Measurements from ENCODE around the gene ZNF724.
"Not testable (repeated sequence)": the region's sequence is repeated elsewhere in the genome, so short reads cannot be mapped to it uniquely, and the experiment has no call there.

Gene ZNF724

GRCh38 chr19:23249911-23250649 lies at the start of gene ZNF724:
ZNF724 (minus strand) TSS chr19:23250394; CDS start chr19:23250242, 152 bp downstream.
- H3K4me3 ChIP-seq (ENCODE audit: severe bottlenecking): peak within 1 kb of the TSS; percentile 63
- TF ChIP-seq CTCF (IDR thresholded peaks at IDR 0.05; ENCODE audit: poor library complexity, severe bottlenecking): no peak
- H3K36me3 ChIP-seq (ENCODE audit: low read depth): peaks cover 36% of the 10 kb centered on the region
- peak; percentile 99 for ATAC-seq (ENCODE audit: low read depth)
- H3K9me3 ChIP-seq (ENCODE audit: severe bottlenecking): no peaks in the 10 kb centered on the region
- DNase-seq (ENCODE audit: low spot score): peak; percentile 93
- H3K27ac ChIP-seq (ENCODE audit: poor library complexity, severe bottlenecking): peak within 1 kb of the TSS; percentile 74
- H3K4me1 ChIP-seq (ENCODE audit: insufficient read depth, poor library complexity, severe bottlenecking): peaks cover 3% of the 10 kb centered on the region
- H3K27me3 ChIP-seq (ENCODE audit: insufficient read depth, poor library complexity, severe bottlenecking): no peaks in the 10 kb centered on the region

GRCh38 chr19:23294141-23294540 lies 43.9 kb upstream of the ZNF724 start:
- H3K9me3 ChIP-seq (ENCODE audit: severe bottlenecking): no peaks in the 10 kb centered on the region
- DNase-seq (ENCODE audit: low spot score) (no peak), ATAC-seq (ENCODE audit: low read depth) (no peak)
- H3K36me3 ChIP-seq (ENCODE audit: low read depth): no peaks in the 10 kb centered on the region
- TF ChIP-seq CTCF (IDR thresholded peaks at IDR 0.05; ENCODE audit: poor library complexity, severe bottlenecking): no peak
- H3K4me3 ChIP-seq (ENCODE audit: severe bottlenecking): no peak overlapping the region
- H3K27ac ChIP-seq (ENCODE audit: poor library complexity, severe bottlenecking): no peak overlapping the region
- H3K4me1 ChIP-seq (ENCODE audit: insufficient read depth, poor library complexity, severe bottlenecking): no peaks in the 10 kb centered on the region
- no peaks in the 10 kb centered on the region for H3K27me3 ChIP-seq (ENCODE audit: insufficient read depth, poor library complexity, severe bottlenecking)

DNA sequence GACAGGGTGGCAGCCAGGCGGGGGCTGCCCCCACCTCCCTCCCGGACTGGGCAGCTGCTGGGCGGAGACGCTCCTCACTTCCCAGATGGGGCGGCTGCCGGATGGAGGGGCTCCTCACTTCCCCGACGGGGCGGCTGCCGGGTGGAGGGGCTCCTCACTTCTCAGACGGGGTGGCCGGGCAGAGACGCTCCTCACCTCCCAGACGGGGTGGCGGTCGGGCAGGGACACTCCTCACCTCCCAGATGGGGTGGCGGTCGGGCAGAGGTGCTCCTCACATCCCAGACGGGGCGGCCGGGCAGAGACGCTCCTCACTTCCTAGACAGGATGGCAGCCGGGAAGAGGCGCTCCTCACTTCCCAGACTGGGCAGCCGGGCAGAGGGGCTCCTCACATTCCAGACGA lies 39.8 kb upstream of the ZNF724 start:
- not testable (repeated sequence) for H3K27me3 ChIP-seq (ENCODE audit: insufficient read depth, poor library complexity, severe bottlenecking); H3K4me3 ChIP-seq (ENCODE audit: severe bottlenecking); H3K36me3 ChIP-seq (ENCODE audit: low read depth); H3K9me3 ChIP-seq (ENCODE audit: severe bottlenecking); ATAC-seq (ENCODE audit: low read depth); H3K4me1 ChIP-seq (ENCODE audit: insufficient read depth, poor library complexity, severe bottlenecking); H3K27ac ChIP-seq (ENCODE audit: poor library complexity, severe bottlenecking); DNase-seq (ENCODE audit: low spot score)

DNA sequence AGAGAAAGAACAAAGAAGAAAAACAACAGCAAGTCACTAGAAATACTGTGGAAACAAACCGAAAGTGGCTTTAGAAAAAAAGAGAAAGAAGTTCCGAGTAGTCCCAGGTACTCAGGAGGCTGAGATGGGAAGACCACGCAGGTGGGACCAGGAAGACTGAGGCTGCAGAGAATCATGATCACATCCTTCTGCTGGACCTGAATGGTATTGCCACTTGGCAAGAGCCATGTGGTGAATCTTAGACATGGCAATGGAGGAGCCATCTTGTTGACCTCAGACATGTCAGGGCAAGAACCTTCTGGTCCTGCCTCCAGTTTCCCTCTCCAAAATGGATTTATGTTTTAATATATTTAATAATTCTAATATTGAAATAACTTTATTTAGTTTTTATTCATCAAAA lies 37.4 kb upstream of the ZNF724 start:
- Histone ChIP-seq H3K27me3 (ENCODE audit: insufficient read depth, poor library complexity, severe bottlenecking) (no peaks in the 10 kb centered on the region), H3K4me1 (ENCODE audit: insufficient read depth, poor library complexity, severe bottlenecking) (no peaks in the 10 kb centered on the region), H3K9me3 (ENCODE audit: severe bottlenecking) (no peaks in the 10 kb centered on the region), H3K4me3 (ENCODE audit: severe bottlenecking) (no peak overlapping the region), H3K27ac (ENCODE audit: poor library complexity, severe bottlenecking) (no peak overlapping the region), H3K36me3 (ENCODE audit: low read depth) (no peaks in the 10 kb centered on the region)
- ATAC-seq (ENCODE audit: low read depth) (no peak), DNase-seq (ENCODE audit: low spot score) (no peak)
- TF ChIP-seq CTCF (IDR thresholded peaks at IDR 0.05; ENCODE audit: poor library complexity, severe bottlenecking): no peak

DNA sequence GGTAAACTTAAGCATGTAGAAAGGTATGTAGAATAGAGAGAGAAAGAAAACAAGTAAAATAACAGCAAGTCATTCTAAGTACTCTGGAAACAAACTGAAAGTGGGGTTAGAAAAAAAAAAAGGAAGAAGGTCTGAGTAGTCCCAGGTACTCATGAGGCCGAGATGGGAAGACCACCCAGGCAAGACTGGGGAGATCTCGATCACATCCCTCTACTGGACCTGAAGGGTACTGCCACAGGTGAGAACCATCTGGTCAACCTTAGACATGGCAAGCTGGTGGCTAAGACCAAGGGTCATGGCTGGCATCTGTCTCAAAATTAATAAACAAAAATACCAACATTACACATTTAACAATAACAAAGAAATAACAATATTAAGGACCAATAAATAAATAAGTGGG lies 36.3 kb upstream of the ZNF724 start:
- Histone ChIP-seq H3K4me1 (ENCODE audit: insufficient read depth, poor library complexity, severe bottlenecking) (no peaks in the 10 kb centered on the region), H3K27me3 (ENCODE audit: insufficient read depth, poor library complexity, severe bottlenecking) (no peaks in the 10 kb centered on the region), H3K9me3 (ENCODE audit: severe bottlenecking) (peaks cover 2% of the 10 kb centered on the region), H3K27ac (ENCODE audit: poor library complexity, severe bottlenecking) (no peak overlapping the region), H3K4me3 (ENCODE audit: severe bottlenecking) (no peak overlapping the region), H3K36me3 (ENCODE audit: low read depth) (no peaks in the 10 kb centered on the region)
- ATAC-seq (ENCODE audit: low read depth) (no peak), DNase-seq (ENCODE audit: low spot score) (no peak)
- no peak for TF ChIP-seq CTCF (IDR thresholded peaks at IDR 0.05; ENCODE audit: poor library complexity, severe bottlenecking)
